ENCODE results near the gene ATXN7L3.

ATXN7L3 gene

GRCh38 chr17:44188576-44189403 is 10.9 kb downstream of the ATXN7L3 start:
- no peak for TF ChIP-seq CTCF (IDR thresholded peaks at IDR 0.05; ENCODE audit: borderline replicate concordance, control extremely low read depth, extremely low read depth, insufficient read depth, missing control alignments)
- in situ Hi-C loops (cut with MboI; ENCODE audit: low sequenced_read_pairs, unreplicated experiment): no loop called here
- DNase-seq (ENCODE audit: low spot score): no peak

DNA sequence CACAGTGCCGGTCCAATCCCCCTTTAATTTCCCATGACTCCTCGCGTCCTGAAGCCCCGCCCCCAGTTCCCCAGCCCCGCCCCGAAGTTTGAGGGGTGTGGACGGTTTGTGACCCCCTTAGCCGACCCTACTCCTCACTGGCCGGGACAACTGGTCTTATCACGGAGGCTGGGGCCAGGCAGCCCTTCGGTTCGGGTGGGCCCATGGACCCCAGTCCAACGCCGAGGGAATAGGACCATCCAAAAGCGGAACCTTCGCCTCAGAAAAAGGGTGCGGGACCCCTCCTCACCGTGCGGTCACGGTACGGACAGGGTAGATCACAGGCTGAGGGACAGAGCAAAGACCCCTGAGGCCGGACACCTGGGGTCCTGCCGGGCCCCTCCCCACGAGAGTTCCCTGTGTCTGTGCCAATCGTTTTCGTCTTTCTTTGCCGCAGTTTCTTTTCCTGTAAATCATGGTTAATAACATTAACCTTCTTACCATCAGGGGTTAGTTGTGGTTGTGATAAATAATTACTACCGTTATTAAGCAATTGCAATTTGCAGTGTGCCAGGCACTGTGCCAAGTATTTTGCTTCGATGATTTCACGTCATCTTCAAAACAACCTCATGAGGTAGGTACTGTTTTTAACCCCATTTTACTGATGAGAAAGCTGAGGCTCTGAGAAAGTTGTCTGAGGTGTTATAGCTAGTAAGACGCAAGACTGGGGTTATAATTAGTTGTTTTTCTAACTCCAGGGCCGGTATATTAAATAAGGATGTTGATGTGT is 12.4 kb downstream of the ATXN7L3 start:
- in situ Hi-C loops (cut with MboI; ENCODE audit: low sequenced_read_pairs, unreplicated experiment): no loop called here
- no peak for DNase-seq (ENCODE audit: low spot score)
- no peak for TF ChIP-seq CTCF (IDR thresholded peaks at IDR 0.05; ENCODE audit: borderline replicate concordance, control extremely low read depth, extremely low read depth, insufficient read depth, missing control alignments)

DNA sequence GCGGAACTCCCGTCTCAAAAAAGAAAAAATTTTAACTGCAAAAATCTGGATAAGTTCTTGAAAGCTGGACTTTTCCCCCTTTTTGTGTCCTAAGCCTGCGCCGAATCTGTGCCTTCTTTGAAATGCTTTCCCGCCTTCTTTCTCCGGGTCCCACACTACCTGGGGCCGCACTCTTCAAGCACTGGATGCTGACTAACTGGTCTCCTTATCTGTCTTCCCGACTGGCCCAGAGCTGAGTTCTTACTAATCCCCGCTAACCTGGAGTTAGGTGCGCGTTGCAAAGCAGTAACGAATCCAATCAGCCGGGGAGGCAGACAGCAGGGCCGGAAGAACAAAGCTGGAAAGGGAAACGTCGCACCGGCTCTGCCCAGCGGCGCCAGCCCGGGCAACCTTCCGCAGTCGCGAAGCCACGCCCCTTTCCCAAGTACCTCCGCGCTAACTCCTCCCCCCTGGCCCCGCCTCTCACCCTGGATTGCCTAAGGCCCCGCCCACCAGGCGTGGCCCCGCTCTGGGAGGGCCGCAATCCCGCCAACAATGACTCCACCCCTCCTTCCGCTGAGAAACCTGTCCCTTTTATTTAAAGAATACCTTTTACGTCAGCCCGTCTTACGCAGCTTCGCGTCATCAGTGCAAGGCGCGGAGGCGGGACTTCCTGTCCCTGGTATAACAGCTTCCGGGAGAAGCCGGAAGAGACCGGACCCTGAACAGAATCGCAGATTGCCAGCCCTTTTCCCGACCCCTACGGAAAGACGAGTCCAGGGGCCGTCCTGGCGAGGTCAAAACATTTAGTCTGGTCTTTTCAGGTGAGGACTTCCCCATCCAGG is 13.2 kb downstream of the ATXN7L3 start, which contains the start of gene TMUB2:
TSS of gene TMUB2 (plus strand) at position 666 of the 824 bp plus-strand sequence. CDS start 737 bp downstream, outside the sequence.
- no peak for TF ChIP-seq CTCF (IDR thresholded peaks at IDR 0.05; ENCODE audit: borderline replicate concordance, control extremely low read depth, extremely low read depth, insufficient read depth, missing control alignments)
- peak; percentile 100 for DNase-seq (ENCODE audit: low spot score)
- in situ Hi-C loops (cut with MboI; ENCODE audit: low sequenced_read_pairs, unreplicated experiment): no loop called here

DNA sequence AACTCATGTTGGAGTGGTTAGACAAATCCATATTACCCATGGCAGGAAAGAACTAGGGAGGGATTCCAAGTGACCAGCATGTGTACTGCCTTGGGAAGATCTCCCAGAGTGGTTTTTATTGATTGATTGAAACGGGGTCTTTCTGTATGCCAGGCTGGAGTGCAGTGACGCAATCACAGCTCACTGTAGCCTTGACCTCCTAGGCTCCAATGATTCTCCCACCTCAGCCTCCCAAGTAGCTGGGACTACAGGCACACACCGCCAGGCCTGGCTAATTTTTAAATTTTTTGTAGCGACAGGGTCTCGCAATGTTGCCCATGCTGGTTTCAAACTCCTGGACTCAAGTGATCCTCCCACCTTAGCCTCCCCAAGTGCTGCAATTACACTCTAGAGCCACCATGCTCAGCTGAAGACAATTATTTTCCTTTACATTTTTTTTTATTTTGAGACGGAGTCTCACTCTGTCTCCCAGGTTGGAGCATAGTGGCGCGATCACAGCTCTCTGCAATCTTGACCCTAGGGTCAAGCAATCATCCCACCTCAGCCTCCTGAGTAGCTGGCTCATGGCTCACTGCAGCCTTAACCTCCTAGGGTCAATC is 15.4 kb downstream of the ATXN7L3 start:
- in situ Hi-C loops (cut with MboI; ENCODE audit: low sequenced_read_pairs, unreplicated experiment): no loop called here
- DNase-seq (ENCODE audit: low spot score): no peak
- TF ChIP-seq CTCF (IDR thresholded peaks at IDR 0.05; ENCODE audit: borderline replicate concordance, control extremely low read depth, extremely low read depth, insufficient read depth, missing control alignments): no peak

- TF ChIP-seq CTCF (IDR thresholded peaks at IDR 0.05; ENCODE audit: borderline replicate concordance, control extremely low read depth, extremely low read depth, insufficient read depth, missing control alignments): no peak
- DNase-seq (ENCODE audit: low spot score): no peak
- in situ Hi-C loops (cut with MboI; ENCODE audit: low sequenced_read_pairs, unreplicated experiment): no loop called here
These were observed 16.7 kb downstream of the ATXN7L3 start for GRCh38 chr17:44183024-44183423.

DNA sequence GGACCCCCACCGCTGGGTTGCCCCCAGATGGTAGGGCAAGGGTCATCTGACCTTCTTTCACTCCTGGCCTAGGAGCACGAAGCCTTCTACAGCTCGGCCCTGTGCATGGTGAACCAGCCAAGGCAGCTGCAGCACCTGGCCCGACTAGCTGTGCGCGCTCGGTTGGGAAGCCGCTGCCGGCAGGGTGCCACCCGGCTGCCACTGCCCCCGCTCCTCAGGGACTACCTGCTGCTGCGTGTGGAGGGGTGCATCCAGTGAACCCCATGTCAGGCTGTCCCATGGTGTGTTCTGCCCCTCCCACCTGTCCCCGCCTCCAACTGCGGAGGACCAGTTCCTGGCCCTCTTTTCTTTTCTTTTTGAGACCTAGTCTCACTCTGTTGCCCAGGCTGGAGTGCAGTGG is 21.6 kb downstream of the ATXN7L3 start:
- DNase-seq (ENCODE audit: low spot score): no peak
- in situ Hi-C loops (cut with MboI; ENCODE audit: low sequenced_read_pairs, unreplicated experiment): no loop called here
- no peak for TF ChIP-seq CTCF (IDR thresholded peaks at IDR 0.05; ENCODE audit: borderline replicate concordance, control extremely low read depth, extremely low read depth, insufficient read depth, missing control alignments)
